Measurements from ENCODE around the gene HOXD11.
A peak's percentile ranks its signal among the peaks of the same experiment; 100 is the strongest.

Gene HOXD11

DNA sequence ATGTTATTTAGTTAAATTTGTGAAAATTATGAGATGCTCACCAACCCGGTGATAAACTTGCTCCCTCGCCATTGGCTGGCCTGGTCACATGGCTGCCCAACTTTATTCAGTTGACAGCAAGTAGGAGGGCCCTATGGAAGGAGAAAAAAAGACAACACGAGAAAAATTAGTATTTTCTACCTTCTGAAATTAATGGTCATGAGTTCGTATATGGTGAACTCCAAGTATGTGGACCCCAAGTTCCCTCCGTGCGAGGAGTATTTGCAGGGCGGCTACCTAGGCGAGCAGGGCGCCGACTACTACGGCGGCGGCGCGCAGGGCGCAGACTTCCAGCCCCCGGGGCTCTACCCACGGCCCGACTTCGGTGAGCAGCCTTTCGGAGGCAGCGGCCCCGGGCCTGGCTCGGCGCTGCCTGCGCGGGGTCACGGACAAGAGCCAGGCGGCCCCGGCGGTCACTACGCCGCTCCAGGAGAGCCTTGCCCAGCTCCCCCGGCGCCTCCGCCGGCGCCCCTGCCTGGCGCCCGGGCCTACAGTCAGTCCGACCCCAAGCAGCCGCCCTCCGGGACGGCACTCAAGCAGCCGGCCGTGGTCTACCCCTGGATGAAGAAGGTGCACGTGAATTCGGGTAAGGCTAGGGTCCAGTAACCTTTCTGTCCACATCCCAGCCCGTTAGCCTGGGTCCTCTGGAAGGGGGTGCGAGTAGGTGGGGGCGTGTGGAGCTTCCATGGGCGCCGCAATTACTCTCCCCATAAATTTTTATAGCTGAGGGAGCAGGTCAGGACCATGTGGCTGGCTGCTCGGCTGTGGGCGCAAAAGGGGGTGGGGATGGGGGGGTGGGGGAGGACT lies 44.6 kb downstream of the HOXD11 start, which contains the start of gene HOXD4:
HOXD4 (plus strand) TSS at position 109 of the 846 bp plus-strand sequence; CDS start at position 193, 84 bp downstream.
- no peak for DNase-seq

- no peak for DNase-seq
Measured at GRCh38 chr2:176152350-176153181, 45.5 kb downstream of the HOXD11 start.

GRCh38 chr2:176154576-176155252 lies 47.6 kb downstream of the HOXD11 start:
- DNase-seq: no peak

DNA sequence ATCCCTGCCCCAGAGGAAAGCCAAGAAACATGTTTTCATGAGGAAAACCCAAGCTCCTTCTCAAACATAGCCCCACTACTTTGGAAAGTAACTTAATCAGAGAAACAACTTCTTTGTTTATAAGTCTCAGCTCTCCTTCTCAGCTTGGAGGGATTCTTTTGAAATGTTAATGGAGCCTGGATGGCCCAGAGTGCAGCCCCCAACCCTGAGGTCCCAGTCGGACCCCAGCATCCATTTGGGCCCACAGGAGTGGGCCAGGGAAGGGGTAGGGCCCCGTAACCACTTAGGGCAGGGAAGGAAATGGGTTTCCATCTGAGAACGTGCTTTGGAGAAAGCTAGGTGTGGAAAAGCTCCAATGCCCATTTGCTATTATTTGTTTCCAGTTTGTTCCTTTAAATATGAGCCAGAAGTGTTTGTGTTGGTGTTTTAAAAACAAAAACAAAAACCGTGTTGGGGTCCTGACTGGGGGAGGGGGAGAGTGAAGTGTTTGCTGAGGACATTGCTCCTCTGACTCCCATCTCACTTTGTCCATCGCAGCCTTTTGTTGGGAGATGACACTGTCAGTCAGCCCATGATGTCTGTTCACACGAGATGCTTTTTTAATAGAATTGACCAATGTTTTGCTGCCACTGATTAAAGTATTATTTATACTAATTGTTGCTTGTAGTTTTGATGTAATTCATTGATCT lies 48.4 kb downstream of the HOXD11 start:
- DNase-seq: no peak

GRCh38 chr2:176156301-176156806 lies 49.3 kb downstream of the HOXD11 start:
- no peak for DNase-seq

GRCh38 chr2:176156807-176157498 lies 49.9 kb downstream of the HOXD11 start, which contains the start of gene HOXD3:
Gene HOXD3, plus strand, starts transcription at chr2:176157307. Its CDS starts 11,808 bp downstream, at chr2:176169115.
- DNase-seq: peak; percentile 51

DNA sequence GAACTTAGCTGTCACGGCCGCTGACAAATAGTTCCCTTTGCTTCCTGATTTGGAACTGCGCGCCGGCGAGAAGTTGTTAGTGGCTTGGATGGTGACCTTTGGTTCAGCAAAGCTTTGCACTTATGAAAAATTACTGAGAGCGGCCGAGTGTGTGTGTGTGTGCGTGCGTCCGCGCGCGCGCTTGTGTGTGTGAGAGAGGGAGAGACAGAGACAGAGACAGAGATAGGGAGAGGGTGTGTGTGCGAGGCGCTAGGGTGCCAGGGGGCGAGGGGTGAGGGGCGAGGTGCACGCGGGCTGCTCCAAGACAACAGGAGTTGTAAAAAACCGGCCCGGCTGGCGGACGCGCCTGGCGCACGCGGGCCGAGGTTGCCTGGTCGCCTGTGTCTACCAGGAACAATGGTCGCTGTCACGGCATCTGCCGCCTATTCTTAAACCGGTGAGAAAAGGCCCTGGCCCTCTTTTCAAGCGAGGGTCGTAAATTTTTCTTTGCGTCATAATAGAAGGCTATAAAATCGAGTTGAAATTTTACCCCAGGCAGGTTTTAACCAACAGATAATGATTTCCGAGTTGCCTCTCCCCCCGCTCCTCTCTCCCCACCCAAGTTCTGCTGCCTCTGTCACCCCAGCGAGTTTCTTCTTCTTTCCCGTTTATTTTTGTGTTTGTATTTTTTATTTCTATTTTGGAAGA lies 50.6 kb downstream of the HOXD11 start:
- DNase-seq: peak; percentile 50

DNA sequence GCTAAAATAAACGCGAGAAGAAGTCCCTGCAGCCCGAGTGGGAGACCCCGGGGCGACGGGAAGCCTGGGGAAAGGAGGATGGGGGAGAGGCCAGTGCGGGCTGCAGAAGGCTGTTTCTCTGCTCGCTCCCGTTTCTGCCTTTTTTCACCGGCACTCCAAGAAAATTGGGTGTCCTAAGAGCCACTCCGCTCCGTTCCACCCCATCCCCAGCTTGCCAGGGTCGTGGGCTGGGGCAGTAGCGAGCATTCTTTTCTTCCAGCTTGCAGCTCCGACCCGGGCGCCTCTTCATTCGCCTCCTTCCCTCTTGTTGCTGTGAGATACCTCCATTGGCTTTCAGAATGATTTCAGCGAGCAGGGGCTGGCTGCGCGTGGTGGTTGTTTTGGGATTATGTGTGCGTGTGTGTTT lies 51.1 kb downstream of the HOXD11 start:
- DNase-seq: peak; percentile 58

DNA sequence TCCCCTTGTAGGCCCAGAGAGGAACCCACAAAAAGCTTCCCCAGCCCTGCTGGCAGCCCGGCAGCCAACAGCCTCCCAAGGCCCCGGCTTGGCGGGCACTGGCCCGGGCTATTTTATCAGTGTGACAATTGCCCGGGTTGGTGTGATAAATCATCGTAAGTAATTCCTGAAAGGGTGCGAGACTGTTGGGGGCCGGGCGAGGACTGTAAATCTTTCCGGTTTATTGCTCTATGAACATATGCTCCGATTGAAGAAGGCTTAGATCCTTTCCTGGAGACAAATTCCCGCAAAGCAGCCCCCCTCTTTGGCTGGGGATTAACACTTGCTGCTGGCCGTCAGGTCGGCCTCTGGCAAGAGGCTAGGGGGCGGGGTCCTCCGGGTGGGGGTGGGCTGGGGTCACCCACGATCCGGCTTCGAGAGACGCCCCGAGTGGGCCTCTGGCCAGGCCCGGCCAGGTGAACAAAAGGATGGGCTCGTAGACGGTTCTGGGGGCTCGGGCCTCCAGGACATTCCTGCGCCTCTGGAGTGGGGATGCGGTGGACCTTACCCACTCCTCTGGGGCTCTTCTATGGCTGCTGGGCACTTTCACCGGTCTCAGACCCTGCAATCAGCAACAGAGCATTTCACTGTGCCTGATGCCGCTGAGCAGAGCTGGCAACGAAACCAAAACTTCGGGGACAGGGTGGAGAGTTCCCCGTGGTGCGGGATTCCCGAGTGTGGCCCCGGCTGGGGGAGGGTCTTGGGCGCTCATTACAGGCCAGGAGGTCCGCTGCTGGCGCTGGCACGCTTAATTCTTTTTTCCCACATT lies 52.0 kb downstream of the HOXD11 start:
- DNase-seq: peak; percentile 84

All from fibroblast of skin of right quadriceps (primary cell).